GM21825 (cell line): Measurements from ENCODE around the gene IFFO2.
A peak's percentile ranks its signal among the peaks of the same experiment; 100 is the strongest.

Experiments used
- ATAC-seq: cut with Tn5 transposase; IDR thresholded peaks from one replicate; pipeline ENCODE4 v1.9.1; 2021; ENCODE audit warnings: mild to moderate bottlenecking, moderate library complexity; ENCODE audit not compliant: unreplicated experiment

The IFFO2 gene

GRCh38 chr1:18956193-18957135 is at the start of gene IFFO2:
TSS of gene IFFO2 (minus strand) at chr1:18956676. CDS start at chr1:18956332, 344 bp downstream.
- ATAC-seq: peak; percentile 58

GRCh38 chr1:19006000-19006399 is 49.5 kb upstream of the IFFO2 start:
- ATAC-seq: no peak

- no peak for ATAC-seq
Observed at GRCh38 chr1:19003371-19004290, 47.2 kb upstream of the IFFO2 start.

GRCh38 chr1:19000065-19000464 is 43.6 kb upstream of the IFFO2 start:
- ATAC-seq: no peak

- ATAC-seq: no peak
Observed at GRCh38 chr1:18999359-18999758, 42.9 kb upstream of the IFFO2 start.

- no peak for ATAC-seq
Observed at GRCh38 chr1:18998016-18998724, 41.7 kb upstream of the IFFO2 start.

DNA sequence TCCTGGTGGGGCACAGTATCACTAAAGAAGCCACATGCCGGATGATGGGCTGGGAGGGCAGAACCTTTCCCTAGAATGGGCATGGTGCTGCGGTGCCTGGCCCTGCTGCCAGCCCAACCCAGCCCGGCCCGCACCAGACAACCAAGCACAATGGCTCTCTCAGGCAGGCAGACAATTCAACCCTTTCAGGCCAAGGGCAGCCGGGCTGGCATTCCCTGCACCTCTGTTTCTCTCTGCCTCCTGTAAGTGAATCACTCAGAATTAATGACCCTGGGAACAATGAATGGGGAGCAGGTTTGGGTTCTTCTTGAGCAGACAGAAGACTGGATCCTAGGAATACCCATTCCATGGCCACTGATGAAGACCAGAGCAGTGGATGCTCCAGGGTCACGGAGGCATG is 41.0 kb upstream of the IFFO2 start:
- ATAC-seq: no peak

GRCh38 chr1:18996548-18997177 is 40.2 kb upstream of the IFFO2 start:
- ATAC-seq: no peak

DNA sequence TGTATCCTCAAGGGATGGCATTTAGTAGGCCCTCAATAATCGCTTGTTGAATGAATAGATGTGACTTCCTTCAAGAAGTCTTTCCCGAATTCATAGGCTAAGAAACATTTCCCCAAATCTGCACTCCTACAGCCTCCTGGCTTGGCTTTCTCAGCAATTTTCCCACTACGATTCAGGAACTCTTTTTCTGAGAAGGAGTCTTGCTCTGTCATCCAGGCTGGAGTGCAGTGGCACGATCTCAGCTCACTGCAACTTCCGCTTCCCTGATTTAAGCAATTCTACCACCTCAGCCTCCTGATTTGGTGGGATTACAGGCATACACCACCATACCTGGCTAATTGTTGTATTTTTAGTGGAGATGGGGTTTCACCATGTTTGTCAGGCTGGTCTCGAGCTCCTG is 37.9 kb upstream of the IFFO2 start:
- ATAC-seq: no peak

GRCh38 chr1:18992646-18993045 is 36.2 kb upstream of the IFFO2 start:
- no peak for ATAC-seq

- ATAC-seq: no peak
Observed at GRCh38 chr1:18991585-18991984, 35.1 kb upstream of the IFFO2 start.

- no peak for ATAC-seq
Observed at GRCh38 chr1:18989896-18990295, 33.4 kb upstream of the IFFO2 start.

DNA sequence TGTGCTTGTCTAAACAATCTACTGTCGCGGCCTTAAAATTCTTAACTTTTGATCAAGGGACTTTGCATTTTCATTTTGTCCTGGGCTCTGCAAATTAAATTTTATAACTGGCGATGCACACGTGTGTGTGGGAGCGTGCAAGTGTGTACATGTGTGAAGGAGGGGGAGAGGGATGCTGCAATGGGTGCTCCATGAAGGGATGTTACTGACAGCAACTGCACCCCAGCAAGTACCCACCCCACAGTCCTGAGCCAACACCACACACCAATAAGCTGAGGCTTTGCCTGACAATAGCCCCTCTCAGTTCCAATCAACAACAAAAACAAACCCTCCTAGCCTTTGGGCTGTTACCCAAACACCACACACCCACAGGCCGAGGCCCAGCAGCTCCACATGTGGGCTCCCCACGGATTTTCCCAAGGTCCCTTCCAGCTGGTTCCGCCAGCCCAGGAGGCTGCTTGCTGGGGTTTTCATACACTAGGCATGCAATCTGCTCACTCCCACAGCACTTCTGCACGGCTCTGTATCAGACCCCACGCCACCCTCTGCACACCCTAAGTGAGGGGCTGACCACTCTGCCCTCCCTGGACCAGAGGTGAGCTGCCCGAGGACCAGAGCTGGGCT is 32.8 kb upstream of the IFFO2 start:
- ATAC-seq: no peak

GRCh38 chr1:18981242-18981641 is 24.8 kb upstream of the IFFO2 start:
- no peak for ATAC-seq

GRCh38 chr1:18978706-18979105 is 22.2 kb upstream of the IFFO2 start:
- no peak for ATAC-seq

DNA sequence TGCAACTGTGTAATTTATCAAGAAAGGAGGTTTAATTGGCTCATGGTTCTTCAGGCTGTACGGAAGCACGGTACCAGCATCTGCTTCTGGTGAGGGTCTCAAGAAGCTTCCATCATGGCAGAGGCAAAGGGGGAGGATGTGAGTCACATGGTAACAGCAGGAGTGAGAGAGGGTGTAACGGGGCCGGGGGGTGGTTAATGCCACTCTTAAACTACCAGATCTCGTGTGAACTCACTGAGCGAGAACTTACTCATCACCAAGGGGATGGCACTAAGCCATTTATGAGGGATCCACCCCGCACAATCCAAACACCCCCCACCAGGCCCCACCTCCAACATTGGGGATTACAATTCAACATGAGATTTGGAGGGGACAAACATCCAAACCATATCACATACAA is 21.0 kb upstream of the IFFO2 start:
- no peak for ATAC-seq

GRCh38 chr1:18976096-18976495 is 19.6 kb upstream of the IFFO2 start:
- ATAC-seq: no peak

DNA sequence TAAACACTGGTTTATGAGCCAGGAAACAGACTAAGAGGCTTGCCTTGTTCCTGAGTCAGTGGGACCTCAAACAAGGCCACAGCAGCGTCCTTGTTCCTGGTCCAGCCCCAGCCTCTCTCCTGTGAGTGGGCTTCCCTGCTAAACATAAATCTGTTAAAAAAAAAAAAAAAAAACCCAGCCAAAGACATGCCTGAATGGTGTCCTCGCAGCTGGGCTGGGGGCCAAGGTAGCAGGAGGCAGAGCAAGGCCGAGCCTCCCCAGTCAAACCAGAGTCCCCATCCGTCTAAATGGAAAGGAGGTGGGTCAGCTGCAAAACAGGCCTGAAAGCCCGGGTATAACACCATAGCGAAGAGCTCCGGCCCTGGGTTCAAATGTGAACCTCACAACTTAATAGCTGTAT is 18.1 kb upstream of the IFFO2 start:
- no peak for ATAC-seq

- ATAC-seq: no peak
Observed at GRCh38 chr1:18974005-18974404, 17.5 kb upstream of the IFFO2 start.

GRCh38 chr1:18973446-18973955 is 17.0 kb upstream of the IFFO2 start:
- ATAC-seq: no peak
